GM19395 (cell line): ENCODE data around the gene BRS3.

Experiments
- ATAC-seq: cut with Tn5 transposase; IDR thresholded peaks from one replicate; pipeline ENCODE4 v1.9.1; 2021; ENCODE audit warnings: mild to moderate bottlenecking, moderate library complexity; ENCODE audit not compliant: unreplicated experiment

The BRS3 gene

DNA sequence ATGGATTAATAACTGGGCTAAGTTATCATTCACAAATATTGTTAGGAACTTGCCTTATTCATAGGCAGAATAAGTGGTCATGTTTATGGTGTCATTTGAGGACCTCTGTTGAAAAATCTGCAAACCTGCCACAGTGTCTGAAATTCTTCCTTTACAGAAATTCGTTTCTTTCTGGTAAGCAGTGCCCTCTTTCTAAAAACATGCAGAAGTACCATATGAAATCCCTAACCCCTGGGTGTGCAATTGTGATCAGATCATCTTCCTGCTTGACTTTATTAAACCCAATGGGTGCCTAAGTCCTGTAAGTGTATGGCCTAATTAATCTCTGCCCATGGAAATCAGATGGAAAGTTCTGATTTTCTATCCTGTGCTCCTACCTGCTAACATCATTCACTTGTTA is 5.3 kb downstream of the BRS3 start:
- ATAC-seq, result no peak

DNA sequence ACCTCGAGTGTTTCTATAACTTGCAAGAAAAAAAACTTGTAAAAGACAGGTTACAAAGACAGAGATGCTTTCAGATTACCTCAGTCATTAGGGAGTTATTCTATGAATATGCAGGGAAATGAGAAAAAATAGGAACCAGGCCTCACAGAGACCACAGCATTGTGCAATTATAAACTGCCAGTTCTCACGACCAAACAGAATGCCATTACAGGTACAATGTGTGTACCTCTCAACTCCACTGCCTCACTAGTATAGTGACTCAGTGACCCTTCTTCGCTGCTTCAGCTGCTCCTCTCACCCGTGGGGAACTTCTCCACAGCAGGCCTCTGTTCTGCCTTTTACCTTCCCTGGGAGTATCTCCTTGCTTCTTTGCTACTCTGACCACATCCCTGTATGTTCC is 7.3 kb downstream of the BRS3 start:
- ATAC-seq, result no peak

DNA sequence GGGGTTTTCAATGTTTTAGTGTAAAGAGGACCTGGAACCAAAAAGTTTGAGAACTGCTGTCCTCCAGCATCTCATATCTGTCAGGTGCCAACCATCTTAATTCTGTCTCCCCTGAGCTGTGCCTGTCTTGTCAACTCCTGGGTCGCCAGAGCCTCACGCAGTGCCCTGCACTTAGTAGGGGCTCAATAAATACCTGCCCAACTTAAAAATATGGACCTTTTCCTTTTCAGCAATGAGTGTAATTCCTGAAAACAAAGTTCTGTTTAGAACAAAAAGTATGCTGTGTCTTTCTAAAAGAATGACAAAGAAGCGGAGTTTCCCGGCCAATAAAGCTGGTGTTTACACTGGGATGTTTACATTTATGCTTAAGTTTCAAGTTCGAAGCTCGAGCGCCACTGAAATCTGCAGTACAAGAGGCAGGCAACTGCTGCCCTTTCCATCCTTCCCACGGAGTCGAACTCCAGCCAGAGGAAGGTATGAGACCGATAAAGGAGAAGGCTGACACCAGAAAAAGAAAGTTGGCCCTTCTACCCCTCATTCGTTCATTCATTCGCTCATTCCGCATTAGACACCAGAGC is 8.5 kb downstream of the BRS3 start:
- peak; percentile 10 for ATAC-seq

DNA sequence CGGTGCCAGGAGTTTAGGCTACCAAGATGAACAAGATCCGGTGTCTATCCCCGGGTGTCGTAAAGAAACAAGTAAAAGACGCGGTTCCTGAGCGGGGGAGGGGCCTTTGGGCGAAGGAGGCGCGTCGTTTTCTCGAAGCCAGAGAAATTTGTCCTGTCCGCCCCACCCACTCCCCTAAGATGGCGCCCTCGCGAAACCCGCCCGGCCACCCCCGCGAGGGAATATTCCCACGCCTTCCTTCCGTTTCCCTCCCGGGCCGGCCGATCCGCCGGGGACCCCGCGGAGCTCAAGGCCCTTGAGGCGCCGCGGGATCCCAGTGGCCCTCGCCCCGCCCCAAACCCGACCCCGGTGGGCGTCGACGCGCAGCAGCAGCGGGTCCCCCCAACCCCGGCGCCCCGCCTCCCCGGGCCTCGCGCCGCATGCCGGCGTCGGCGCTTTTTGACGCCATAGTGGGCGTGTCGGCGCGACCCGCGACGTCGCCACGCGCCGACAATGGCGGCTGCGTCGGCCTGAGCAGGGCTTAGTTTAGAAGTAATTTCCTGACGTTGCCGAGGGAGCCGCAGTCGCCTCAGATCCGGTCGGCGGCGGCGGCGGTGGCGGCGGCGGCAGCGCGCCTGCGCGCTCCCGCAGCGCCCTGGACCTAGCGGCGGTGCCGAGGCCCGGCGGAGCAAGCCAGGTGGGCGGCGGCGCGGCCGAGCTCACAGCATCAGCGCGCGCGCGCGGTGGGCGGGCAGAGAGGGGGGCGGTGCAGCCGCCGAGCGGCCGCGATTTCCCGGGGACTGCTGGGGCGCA is 9.2 kb downstream of the BRS3 start:
- ATAC-seq, result peak; percentile 81

DNA sequence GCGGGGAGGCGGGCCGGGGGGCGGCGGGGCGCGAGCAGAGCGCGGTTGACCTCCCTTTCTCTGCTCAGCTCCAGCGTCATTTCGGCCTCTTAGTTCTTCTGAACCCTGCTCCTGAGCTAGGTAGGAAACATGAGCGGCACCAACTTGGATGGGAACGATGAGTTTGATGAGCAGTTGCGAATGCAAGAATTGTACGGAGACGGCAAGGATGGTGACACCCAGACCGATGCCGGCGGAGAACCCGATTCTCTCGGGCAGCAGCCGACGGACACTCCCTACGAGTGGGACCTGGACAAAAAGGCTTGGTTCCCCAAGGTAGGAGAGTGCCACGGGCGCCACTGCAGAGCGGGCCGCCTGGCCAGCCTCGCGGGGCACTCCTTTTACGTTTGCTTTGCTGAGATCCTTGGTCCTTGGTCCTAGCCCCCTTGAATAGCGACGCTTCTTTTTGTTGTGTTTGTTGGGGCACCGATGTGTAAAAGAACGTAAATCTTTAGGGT is 9.9 kb downstream of the BRS3 start, which contains the start of gene HTATSF1:
Gene HTATSF1, plus strand, starts transcription at position 37 of the 497 bp plus-strand sequence. Its CDS starts 93 bp downstream, at position 130.
- peak; percentile 31 for ATAC-seq

DNA sequence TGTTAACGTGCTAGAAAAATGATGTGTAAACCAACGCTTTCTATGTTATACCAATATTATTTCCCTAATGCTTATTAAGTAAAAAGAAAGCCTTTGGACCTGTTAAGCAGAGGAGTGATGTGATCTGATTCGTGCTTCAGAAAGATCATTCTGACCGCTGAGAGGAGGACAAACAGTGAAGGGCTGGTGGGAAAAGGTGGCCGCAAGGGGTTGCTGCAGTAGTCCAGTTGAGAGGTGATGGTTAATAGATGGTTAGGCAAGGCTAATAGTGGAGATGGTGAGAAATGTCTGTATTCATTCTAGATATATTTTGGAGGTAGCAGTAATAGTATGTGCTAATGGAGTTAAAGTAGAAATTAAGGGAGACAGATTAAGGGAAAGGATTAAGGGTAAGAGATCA is 31.3 kb downstream of the BRS3 start:
- ATAC-seq, result no peak

DNA sequence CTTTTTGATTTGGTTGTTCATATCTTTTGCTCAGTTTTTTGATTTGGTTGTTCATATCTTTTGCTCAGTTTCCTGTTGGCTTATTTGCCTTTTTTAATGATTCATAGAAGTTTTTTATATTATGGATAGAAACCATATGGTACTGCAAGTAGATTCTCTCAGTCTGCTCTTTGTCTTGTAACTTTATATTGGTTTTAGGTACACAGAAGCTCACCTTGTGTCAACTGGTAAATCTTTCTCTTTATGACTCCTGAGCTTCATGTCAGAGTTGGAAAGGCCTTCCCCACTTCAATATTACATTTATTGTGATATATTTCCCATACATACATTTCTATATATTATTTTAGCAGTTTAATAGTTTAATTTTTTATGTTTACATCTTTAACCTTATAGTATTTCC is 36.0 kb downstream of the BRS3 start:
- no peak for ATAC-seq

DNA sequence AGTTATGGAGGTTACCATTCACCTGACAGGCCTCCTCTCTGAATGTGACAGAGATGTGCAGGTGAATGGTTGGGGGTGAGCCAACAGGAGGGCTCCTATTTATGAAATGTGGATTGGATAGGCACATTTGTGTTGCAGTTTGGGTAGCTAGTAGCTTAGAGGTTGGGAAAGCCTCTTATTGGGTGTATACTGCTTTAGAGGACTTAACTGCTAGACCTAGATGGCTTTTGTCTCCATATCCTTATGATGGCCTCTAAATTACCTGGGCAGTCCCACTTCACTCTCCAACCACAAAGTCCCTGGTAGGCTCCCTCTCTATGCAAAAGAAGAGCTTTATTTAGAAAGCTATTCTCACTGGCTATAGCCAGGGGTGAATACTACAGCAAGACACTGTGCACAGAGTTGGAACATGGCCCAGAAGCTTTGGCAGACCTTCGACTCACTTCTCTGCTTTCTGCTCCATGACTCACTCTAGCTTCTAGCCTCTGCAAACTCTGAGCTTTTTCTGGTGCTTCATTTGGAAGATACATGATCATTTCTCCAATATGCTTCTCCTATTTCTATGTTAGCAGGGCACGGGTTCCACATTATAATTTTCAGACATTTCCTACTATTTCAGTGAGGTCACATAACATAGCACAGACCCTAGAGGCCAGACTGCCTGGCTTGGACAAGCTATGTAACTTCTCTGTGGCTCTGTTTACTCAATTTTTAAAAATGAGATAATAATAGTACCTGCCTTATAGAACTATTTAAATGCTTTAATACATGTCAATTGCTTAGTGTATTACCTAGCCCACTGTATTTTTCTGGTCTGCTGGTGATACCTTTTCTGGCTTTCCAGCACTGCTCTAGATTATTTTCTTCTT is 38.2 kb downstream of the BRS3 start:
- ATAC-seq, result no peak

DNA sequence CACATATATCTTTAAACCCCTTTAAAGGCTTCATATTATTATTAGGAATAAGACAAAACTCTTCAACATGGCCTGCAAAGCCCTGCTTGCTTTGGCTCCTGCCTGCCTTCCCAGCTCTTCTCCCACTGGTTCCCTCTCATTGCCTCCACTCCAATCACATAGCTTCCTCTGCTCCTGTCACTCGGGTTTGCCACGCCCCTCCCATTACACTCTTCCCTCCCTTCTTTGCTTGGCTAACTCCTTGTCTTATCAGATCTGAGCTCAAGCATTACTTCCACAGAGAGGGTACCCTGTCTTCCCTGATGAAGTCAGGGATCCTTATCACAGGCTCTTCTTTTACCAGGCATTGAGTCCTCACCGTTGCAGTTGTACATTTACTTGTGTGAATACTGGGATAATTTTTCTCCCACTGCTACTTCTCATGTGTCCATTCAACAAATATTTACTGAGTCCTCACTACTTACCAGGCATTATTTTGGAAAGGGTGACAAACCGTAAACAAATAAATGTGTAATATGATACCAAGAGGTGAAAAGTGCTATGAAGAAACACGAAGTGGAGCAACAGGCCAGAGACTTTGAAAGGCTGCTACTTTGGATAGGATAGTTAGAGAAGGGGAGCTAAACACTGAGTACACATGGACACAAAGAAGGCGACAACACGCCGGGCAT is 41.0 kb downstream of the BRS3 start:
- no peak for ATAC-seq

DNA sequence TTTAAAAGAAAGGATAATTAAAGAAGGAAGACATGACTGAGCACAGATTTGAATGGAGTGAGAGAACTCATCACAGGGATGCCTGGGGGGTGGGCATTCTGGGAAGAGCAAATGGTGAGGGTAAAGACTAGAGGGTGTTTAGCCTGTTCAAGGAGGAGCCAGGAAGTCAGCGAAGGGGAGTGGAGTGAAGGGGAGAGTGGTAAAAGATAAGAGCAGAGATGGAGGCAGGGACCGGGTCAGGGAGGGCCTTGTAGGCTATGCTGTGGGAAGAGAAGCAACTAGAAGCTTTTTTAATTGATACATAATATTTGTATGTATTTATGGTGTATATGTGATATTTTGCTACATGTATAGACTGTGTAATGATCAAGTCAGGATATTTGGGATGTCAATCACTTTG is 42.0 kb downstream of the BRS3 start:
- ATAC-seq, result no peak

DNA sequence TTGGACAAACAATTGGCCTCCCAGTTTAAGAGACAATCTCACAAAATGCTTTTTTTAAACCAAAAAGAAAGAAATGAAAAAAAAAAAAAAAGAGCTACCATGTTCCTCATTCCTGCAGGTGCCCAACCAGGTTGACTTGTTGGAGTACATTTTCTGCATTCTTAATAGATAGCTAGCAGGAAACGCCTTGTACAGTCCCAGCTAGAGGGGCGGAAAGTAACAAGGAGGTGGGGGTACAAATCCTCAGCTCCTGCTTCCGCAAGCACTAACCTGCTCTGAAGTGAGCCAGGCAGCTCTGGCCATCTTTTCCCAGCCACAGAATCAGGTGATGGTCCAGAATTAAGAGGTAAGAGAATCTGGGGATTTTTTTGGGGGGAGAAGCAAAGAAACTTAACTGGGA is 44.2 kb downstream of the BRS3 start, which contains the start of gene VGLL1:
Gene VGLL1, plus strand, starts transcription at position 265 of the 400 bp plus-strand sequence. CDS start 3,806 bp downstream, outside the sequence.
- ATAC-seq, result no peak

DNA sequence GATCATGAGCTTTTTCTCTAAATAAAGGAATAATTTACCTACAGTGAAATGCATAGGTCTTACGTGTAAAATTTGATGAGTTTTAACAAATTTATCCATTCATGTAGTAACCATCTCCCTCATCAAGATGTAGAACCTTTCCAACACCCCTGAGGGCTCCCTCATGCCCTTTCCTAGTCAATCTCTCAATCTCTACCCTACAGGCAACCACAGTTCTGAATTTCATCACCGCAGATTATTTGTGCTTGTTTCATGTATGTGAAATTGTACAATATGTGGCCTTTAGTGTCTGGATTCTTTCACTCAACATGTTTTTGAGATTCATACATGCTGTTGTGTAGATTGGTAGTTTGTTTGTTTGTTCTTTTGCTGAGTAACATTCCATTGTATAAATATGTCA is 46.4 kb downstream of the BRS3 start:
- ATAC-seq, result no peak

DNA sequence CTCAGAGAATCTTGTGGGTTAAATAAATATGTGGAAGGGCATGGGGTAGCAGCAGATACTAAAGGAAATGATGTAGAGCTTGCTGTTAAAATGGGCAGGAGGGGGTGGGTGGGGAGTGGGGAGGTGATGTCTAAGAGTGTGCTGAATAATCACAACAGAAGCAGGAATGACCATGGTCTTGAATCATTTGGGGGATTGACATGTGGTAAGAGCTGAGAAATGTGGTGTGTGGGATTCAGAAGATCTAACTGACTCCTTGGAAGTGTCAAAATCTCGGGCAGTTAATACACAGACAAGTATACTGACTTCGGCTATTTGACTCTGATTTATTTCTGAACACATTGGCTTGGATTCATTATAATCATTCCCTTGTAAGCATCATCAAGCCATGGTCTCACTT is 51.1 kb downstream of the BRS3 start:
- ATAC-seq, result no peak

DNA sequence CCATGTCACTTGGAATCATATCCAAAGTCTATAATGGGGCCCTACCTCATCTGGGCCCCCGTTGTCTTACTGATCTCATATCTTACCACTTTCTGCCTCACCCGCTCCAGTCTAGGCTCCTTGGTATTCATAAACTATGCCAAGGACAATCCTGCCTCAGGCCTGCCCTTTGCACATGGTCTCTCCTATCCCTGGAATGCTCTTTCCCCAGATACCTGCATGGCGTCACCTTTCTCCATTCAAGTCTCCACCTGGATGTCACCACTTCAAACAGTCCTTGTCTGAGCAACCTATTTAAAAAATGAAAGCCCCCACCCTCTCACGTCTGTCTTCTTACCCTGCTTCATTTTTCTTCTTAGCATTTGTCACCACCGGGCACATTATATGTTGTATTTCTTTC is 52.5 kb downstream of the BRS3 start:
- no peak for ATAC-seq

DNA sequence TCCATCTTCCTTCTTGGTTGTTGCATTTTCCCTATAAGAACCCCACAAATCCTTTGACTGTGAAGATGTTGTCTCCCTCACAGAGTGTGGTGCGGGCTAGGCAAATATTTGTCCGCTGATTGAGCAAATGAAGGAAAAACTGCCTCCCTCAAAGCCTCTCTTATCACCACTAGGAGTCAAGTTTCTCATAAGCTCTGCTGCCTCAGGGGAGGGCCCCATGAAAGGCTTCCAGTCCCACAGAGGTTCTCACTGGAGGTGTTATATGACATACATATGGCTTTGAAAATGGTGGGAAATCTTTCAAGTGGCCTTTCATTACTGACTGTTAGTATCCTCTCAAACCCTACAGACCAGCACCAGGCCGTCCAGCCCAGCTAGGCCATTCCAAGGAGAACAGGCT is 53.5 kb downstream of the BRS3 start:
- no peak for ATAC-seq

DNA sequence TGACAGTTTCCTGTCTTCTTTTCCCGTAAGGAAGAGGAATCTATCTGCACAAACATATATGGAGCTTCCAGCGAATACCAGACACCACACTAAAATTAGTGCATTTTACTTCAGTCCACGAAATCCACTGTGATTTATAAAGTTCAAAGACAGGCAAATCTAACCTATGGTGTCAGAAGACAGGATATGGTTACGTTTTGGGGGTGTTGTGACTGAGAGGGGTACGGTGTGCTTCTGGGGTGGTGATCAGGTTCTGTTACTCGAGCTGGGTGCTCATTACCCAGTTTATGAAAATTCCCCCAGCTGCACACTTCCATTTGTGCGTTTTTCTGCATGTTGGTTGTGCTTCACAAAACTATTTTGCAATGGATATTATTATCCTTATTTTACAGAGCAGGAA is 54.5 kb downstream of the BRS3 start:
- no peak for ATAC-seq
